Germinal center (tissue), 1 donor: ENCODE results near the gene KIAA1549.
A peak's percentile ranks its signal among the peaks of the same experiment; 100 is the strongest.
"Not testable (repeated sequence)": the region's sequence is repeated elsewhere in the genome, so short reads cannot be mapped to it uniquely, and the experiment has no call there.

Experiments
- DNase-seq: peaks from one replicate; pipeline ENCODE4 v3.0.0; 2012; ENCODE audit warnings: mixed read lengths, low spot score

Gene KIAA1549

GRCh38 chr7:138981332-138982203 is at the start of gene KIAA1549:
KIAA1549 (minus strand) TSS chr7:138981389; CDS start chr7:138981269, 120 bp downstream.
- peak; percentile 67 for DNase-seq

DNA sequence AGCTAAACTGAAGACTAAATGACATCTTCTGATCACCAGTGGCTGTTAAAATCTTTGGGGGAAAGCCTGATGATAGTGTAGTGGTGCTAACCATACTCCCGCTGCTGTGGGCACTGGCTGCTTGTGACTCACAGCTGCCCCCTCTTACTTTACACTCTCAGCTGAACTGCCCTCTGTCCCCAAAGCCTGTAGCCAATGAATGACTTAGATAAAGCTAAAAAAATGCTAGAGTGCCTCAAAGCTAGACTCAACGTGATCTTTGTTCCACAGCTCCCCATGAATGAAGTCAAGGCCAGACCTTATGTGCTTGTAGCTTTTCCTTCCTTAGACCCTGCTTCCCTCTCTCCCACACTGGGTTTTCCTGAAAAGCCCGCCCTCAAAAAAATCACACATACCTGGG is 48.2 kb upstream of the KIAA1549 start:
- no peak for DNase-seq

DNA sequence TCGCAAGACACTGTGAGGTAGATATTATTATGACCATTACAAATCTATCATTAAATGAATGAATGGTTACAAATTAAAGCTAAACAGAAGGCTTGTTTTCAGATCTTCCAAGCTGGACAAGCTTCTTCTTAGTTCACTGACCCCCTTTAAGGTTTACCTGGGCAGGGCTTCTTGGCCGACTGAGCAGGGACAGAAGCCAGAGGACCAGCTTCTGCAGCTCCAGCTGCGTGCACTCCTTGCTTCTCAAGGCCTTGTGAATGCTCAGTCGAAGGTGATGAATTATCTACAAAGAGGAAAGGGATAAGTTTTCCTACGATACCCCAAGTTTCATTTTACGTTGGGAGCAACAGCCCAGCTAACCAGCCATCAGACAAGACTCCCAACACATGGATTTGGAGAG is 45.4 kb upstream of the KIAA1549 start:
- DNase-seq = no peak

GRCh38 chr7:139025861-139026260 is 44.7 kb upstream of the KIAA1549 start:
- DNase-seq = not testable (repeated sequence)

DNA sequence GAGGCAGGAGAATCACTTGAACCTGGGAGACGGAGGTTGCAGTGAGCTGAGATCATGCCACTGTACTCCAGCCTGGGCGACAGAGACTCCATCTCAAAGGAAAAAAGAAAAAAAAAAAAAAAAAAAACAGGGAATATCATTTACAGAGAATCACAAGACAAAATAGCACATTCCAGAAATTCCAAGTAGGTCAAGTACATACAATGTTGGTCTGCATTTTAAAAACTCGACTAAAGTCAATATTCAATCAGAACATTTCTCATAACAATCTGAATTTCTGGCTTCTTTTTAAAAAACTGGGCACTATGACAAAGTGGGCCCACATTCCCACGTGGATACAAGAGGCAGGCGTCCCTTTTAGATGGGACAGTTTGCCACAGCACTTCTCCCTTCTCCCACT is 41.9 kb upstream of the KIAA1549 start:
- DNase-seq = no peak

GRCh38 chr7:139022286-139022685 is 41.1 kb upstream of the KIAA1549 start:
- no peak for DNase-seq

- DNase-seq = no peak
These were observed 37.7 kb upstream of the KIAA1549 start for GRCh38 chr7:139018910-139019309.

DNA sequence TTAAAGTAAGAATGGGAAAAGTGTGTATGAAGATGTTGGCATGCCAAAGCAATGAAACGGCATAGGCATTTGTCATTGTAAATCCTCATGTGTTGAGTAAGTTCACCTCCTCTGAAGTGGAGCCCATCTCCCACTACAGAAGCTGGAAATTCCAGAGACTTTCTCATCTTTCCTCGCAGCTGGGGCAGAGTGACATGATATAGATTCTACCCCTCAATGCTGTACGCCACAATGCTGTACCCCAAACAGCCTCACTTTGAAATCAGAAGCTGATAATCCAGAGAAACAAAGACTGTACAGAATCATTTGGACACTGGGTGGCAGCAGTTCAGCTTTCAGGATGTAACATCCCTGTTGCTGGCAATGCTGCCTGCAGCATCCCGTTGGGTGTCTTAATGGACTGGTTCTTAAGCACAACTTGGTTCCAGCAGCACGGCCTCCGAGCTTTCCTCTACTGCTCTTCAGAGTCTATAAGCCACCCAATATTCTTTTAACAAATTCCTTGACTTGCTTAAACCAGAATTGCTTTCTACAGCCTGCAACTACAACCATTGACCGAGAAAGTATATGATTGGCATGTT is 35.8 kb upstream of the KIAA1549 start:
- peak; percentile 79 for DNase-seq

- DNase-seq = no peak
These were observed 30.2 kb upstream of the KIAA1549 start for GRCh38 chr7:139011373-139011772.

DNA sequence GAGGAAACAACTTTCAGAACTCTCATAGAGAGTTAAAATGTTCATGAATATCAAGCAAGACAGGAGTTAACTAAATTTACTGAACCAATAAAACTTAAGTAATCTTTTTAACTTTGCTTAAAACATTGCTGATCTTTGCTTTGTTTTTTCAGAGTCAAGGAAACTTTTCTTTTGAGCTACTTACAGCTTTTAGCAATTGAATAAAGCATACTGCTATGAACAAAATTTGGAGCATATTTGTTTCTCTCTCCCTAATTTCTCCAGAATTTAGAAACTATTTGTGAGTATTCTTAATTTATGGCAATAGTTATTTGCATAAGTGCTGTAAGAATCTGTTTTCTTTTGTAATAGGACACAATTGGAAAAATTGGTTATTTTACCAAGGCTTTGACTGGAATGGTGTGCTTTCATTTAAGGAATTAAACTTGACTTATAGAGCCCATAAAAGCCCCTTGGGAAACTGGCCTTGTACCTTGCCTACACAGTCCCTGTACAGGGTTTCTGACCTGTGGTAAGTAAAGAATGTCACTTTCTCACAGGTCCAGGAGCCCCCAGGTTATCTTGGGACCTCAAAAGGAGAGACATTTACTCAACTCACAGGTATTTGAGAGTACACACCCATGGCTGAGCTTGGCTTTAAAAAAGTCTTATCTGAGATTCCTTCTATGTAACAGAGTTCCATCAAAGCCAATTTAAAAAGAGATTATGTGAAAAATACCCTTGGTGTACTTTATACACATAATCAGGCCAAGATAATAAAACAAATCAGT is 23.3 kb upstream of the KIAA1549 start:
- no peak for DNase-seq

DNA sequence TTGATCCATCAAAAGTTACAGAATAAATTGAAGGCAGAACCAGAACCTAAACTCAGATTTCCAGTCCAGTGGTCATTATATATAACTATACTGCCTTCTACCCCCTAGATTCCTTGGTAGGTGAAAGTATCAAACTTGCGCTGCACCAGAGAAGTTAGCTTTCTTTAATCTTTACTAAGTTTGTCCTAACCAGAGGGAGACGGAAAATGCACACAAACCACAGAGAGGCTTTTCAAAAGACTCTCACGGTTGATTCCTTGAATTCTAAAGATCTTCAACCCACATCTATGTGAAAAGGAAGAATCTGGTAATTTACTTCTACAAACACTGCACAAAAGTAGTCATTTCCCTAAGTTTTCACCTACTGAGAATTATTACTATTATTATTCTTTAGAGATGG is 18.2 kb upstream of the KIAA1549 start:
- no peak for DNase-seq

DNA sequence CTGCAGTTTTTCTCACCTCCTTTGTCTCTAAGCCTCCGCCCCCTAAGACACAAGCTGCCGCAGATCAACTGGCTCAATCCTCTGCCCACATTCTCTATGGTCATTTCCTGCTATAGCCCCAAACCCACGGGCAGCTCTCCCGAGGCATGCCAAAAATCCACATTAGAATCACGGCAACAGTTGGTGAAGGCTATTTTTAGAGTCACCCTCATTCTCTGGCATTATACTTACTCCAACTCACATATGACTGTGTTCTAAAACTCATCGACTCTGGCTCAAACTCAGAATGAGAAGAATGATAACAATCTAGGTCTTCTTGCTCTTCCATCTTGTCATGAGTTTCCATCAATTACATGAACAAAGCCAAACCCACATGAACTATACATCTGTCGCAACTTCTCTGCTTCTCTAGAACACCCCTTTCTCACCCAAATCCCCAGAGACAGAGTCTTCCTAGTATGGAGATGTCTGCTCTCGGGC is 10.9 kb upstream of the KIAA1549 start:
- no peak for DNase-seq

DNA sequence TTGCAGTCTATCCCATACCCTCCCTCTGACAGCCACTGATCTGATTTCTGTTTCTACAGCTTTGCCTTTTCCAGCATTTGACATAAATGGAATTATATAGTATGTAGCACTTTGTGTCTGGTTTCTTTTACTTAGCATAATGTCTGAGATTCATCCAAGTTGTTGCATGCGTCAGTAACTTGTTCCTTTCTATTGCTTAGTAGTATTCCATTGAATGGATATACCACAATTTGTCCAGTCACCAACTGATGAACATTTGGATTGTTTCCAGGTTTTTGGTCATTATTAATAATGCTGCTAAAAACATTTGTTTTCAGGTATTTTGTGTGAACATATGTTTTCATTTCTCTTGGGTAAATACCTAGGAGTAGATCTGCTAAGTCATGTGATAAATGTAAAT is 6.5 kb upstream of the KIAA1549 start:
- DNase-seq = no peak

GRCh38 chr7:138982204-138982623 is 1.0 kb upstream of the KIAA1549 start:
- DNase-seq = no peak

- DNase-seq = no peak
These were observed 462 bp downstream of the KIAA1549 start for GRCh38 chr7:138980563-138981291.

GRCh38 chr7:138979988-138980562 is 1.1 kb downstream of the KIAA1549 start:
- DNase-seq = no peak

- DNase-seq = peak; percentile 22
These were observed 1.8 kb downstream of the KIAA1549 start for GRCh38 chr7:138979226-138979979.

- DNase-seq = no peak
These were observed 2.5 kb downstream of the KIAA1549 start for GRCh38 chr7:138978541-138979184.

DNA sequence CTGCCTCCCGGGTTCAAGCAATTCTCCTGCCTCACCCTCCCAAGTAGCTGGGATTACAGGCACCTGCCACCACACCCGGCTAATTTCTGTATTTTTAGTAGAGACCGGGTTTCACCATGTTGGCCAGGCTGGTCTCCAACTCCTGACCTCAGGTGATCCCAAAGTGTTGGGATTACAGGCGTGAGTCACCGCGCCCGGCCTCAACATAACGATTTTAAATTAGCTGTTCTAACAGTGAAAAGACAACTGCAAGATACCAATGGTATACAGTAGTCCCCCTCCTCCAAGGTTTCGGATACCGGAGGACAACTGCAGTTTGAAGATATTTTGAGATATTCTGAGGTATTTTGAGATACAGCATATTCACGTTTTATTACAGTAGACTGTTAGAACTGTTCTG is 5.0 kb downstream of the KIAA1549 start:
- not testable (repeated sequence) for DNase-seq
